Hepatic stellate cell (primary cell): ENCODE data around the gene ZGLP1.

ENCODE experiments used
- DNase-seq: peaks from one replicate; pipeline ENCODE4 v3.0.0; 2011; ENCODE audit warnings: low spot score

The ZGLP1 gene

GRCh38 chr19:10277795-10278589, 31.6 kb downstream of the ZGLP1 start:
- no peak for DNase-seq

GRCh38 chr19:10274589-10274988, 35.0 kb downstream of the ZGLP1 start:
- DNase-seq: no peak

- peak; percentile 23 for DNase-seq
Observed at GRCh38 chr19:10271543-10272086, 38.0 kb downstream of the ZGLP1 start.

DNA sequence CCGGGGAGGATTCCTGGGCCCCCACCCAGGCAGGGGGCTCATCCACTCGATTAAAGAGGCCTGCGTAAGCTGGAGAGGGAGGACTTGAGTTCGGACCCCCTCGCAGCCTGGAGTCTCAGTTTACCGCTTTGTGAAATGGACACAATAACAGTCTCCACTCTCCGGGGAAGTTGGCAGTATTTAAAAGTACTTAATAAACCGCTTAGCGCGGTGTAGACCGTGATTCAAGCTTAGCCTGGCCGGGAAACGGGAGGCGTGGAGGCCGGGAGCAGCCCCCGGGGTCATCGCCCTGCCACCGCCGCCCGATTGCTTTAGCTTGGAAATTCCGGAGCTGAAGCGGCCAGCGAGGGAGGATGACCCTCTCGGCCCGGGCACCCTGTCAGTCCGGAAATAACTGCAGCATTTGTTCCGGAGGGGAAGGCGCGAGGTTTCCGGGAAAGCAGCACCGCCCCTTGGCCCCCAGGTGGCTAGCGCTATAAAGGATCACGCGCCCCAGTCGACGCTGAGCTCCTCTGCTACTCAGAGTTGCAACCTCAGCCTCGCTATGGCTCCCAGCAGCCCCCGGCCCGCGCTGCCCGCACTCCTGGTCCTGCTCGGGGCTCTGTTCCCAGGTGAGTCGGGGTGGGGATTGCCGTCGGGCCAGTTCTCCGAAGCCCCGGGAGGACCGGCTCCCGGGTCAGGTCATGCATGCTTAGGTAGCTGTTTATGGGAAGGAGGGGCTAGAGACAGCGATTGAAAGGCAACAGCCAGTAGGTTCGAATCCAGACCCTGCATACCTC, 38.8 kb downstream of the ZGLP1 start, which contains the start of gene ICAM1:
Gene ICAM1 (plus strand): TSS at position 505 of the 779 bp plus-strand sequence. CDS start 40 bp downstream, at position 545.
- peak; percentile 55 for DNase-seq

DNA sequence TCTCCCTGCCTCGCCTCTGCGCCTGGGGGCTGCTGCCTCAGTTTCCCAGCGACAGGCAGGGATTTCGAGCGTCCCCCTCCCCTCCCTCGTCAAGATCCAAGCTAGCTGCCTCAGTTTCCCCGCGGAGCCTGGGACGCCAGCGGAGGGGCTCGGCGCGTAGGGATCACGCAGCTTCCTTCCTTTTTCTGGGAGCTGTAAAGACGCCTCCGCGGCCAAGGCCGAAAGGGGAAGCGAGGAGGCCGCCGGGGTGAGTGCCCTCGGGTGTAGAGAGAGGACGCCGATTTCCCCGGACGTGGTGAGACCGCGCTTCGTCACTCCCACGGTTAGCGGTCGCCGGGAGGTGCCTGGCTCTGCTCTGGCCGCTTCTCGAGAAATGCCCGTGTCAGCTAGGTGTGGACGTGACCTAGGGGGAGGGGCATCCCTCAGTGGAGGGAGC, 39.4 kb downstream of the ZGLP1 start:
- DNase-seq: peak; percentile 36

DNA sequence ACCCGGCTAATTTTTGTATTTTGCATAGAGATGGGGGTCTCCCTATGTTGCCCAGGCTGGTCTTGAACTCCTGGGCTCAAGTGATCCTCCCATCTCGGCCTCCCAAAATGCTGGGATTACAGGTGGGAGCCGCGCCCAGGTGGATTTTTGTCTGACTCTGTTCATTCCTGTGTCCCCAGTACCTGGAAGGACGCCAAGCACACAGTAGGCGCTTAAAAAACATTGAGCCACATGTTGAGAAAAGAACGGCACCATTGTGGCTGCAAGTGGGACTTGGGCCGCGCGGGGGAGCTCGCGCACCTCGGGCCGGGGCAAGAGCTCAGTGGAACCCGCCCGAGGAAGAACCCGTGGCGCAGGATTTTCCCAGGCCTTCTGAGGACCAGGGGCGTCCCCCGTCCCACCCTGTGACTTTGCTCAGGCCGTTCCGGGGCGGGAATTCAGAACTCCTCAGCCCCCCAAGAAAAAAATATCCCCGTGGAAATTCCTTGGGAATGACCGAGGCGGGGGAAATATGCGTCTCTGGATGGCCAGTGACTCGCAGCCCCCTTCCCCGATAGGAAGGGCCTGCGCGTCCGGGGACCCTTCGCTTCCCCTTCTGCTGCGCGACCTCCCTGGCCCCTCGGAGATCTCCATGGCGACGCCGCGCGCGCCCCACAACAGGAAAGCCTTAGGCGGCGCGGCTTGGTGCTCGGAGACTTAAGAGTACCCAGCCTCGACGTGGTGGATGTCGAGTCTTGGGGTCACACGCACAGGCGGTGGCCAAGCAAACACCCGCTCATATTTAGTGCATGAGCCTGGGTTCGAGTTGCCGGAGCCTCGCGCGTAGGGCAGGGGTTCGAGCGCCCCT, 40.1 kb downstream of the ZGLP1 start:
- peak; percentile 83 for DNase-seq

DNA sequence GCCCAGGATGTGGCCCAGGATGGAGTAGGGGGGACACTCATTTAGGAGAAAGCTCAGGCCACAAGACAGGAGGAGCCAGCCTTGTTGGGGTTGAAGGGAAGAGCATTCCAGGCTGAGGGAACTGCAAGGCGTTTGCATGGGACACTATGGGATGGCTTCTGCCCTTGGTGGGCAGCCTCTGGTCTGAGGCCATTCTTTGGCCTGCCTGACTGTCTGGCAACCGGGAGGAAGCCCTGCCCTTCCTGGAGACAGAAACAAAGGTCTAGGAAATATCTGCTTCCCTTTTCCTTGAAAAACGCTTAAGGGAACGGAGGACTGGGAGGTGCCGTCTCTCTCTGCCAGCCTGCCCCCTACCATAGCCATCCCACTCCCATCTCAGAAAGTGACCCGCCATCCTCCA, 41.5 kb downstream of the ZGLP1 start:
- DNase-seq: no peak

GRCh38 chr19:10266706-10267105, 42.9 kb downstream of the ZGLP1 start:
- DNase-seq: no peak

GRCh38 chr19:10262771-10263170, 46.8 kb downstream of the ZGLP1 start:
- DNase-seq: no peak

DNA sequence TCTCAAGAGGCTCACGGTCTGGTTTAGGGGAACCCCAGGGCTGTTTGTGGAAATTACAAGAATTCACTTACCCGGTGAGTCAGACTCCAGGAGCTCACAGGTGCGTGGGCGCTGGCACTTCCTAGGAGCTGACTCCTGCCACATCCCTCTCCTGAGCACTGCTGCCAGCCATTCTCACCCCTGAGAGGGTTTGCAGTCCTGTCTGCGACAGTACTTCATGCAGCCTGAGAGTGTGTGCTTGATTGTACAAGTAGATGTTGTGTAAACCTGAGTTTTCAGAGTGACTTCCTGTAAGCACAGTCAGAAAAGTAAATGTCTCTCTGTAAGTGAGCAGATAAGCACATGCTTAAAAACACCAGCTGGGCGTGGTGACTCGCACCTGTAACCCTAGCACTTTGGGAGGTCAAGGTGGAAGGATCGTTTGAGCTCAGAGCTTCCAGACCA, 49.5 kb downstream of the ZGLP1 start:
- no peak for DNase-seq

- DNase-seq: peak; percentile 61
Observed at GRCh38 chr19:10259162-10259905, 50.3 kb downstream of the ZGLP1 start.

- DNase-seq: no peak
Observed at GRCh38 chr19:10258080-10258710, 51.4 kb downstream of the ZGLP1 start.

DNA sequence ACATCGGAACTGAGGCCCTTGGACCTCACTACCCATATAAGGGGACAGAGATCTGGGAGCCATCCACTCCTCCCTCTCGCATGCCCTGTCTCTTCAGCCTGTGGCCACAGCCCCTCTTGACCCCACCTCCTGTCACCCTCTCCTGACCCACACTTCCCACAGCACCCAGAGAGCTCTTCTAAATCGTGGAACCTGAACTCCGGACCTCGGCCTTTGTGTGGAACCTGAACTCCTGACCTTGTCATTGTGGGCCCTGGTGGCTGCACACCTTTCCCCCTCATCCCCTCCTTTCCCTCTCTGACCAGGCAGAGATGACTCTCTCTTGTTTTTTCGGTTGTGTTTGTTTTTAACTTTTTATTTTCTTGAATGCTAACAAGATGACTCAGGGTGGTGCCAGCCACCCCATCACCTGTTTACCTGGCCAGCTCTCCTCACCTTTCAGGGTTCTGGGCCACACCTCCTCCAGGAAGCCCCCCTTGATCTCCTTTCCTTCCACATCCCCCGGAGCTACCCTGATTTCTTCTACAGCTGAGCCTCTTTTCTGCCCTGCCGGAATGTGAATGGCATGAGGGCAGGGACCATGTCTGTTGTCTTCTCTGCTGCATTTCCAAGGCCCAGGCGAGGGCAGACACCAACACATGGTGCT, 52.5 kb downstream of the ZGLP1 start:
- no peak for DNase-seq

- no peak for DNase-seq
Observed at GRCh38 chr19:10256551-10256950, 53.1 kb downstream of the ZGLP1 start.

GRCh38 chr19:10255358-10255757, 54.3 kb downstream of the ZGLP1 start:
- DNase-seq: no peak
